HepG2 (cell line): ENCODE results near the gene CDK1. TPM values are rescaled to one million over a fixed set of nuclear protein-coding genes. Genes with fewer than 3 reads are reported as not detected.

ENCODE experiments used
- BCL3 ChIP-seq: sonication (generic); formaldehyde crosslinking; IDR thresholded peaks from 2 replicates; pipeline ENCODE4 v1.5.1; 2020; ENCODE audit warnings: mild to moderate bottlenecking, missing genetic modification reagents, moderate library complexity
- CREB3 ChIP-seq: sonication (generic); formaldehyde crosslinking; IDR thresholded peaks from 2 replicates; pipeline ENCODE4 v1.5.0; 2020; ENCODE audit warnings: missing genetic modification reagents
- FIP1L1 ChIP-seq: fragments of 200-400 bp; formaldehyde crosslinking; IDR thresholded peaks from 2 replicates; pipeline ENCODE4 v1.6.1; 2018; ENCODE audit warnings: low read depth, mild to moderate bottlenecking, low read length, moderate library complexity, borderline replicate concordance; ENCODE audit not compliant: insufficient read depth
- KDM1A ChIP-seq: IDR thresholded peaks from 2 replicates; pipeline ENCODE4 v1.6.1; 2016; ENCODE audit warnings: missing compliant biosample characterization
- POLR2G ChIP-seq: fragments of 200-400 bp; formaldehyde crosslinking; IDR thresholded peaks from 2 replicates; pipeline ENCODE4 v1.6.1; 2018; ENCODE audit warnings: mild to moderate bottlenecking, low read depth, low read length, moderate library complexity
- RARA ChIP-seq: IDR thresholded peaks from 2 replicates; pipeline ENCODE4 v1.6.1; 2016; ENCODE audit warnings: missing genetic modification reagents, missing compliant biosample characterization
- SPEN ChIP-seq: sonication (generic); formaldehyde crosslinking; IDR thresholded peaks from 2 replicates; pipeline ENCODE4 v1.5.1; 2020; ENCODE audit warnings: low read depth, mild to moderate bottlenecking, missing genetic modification reagents
- XBP1 ChIP-seq: sonication (generic); formaldehyde crosslinking; IDR thresholded peaks from 2 replicates; pipeline ENCODE4 v1.5.0; 2020; ENCODE audit warnings: missing genetic modification reagents
- ZBTB43 ChIP-seq: sonication (generic); formaldehyde crosslinking; conservative IDR thresholded peaks from 2 replicates; pipeline ENCODE4 v1.4.0; 2020; ENCODE audit warnings: missing genetic modification reagents
- ZNF12 ChIP-seq: sonication (generic); formaldehyde crosslinking; IDR thresholded peaks from 2 replicates; pipeline ENCODE4 v1.5.0; 2020; ENCODE audit warnings: missing genetic modification reagents
- ZNF274 ChIP-seq: sonication (generic); formaldehyde crosslinking; IDR thresholded peaks from 2 replicates; pipeline ENCODE4 v1.5.1; 2020; ENCODE audit warnings: mild to moderate bottlenecking, missing genetic modification reagents
- ZNF280B ChIP-seq: sonication (generic); formaldehyde crosslinking; IDR thresholded peaks from 2 replicates; pipeline ENCODE4 v1.5.0; 2020; ENCODE audit warnings: missing genetic modification reagents, mild to moderate bottlenecking, borderline replicate concordance
- ZNF326 ChIP-seq: sonication (generic); formaldehyde crosslinking; IDR thresholded peaks from 2 replicates; pipeline ENCODE4 v1.4.0; 2020; ENCODE audit warnings: missing genetic modification reagents, borderline replicate concordance
- ZNF468 ChIP-seq: sonication (generic); formaldehyde crosslinking; IDR thresholded peaks from 2 replicates; pipeline ENCODE4 v1.8.0; 2022; ENCODE audit warnings: mild to moderate bottlenecking, moderate library complexity, missing genetic modification reagents
- ZNF672 ChIP-seq: sonication (generic); formaldehyde crosslinking; IDR thresholded peaks from 2 replicates; pipeline ENCODE4 v1.8.1; 2022; ENCODE audit warnings: missing genetic modification reagents
- ZNF891 ChIP-seq: sonication (generic); formaldehyde crosslinking; IDR thresholded peaks from 2 replicates; pipeline ENCODE4 v1.5.0; 2020; ENCODE audit warnings: mild to moderate bottlenecking, missing genetic modification reagents
- polyA plus RNA-seq, 8 experiments: library from polyadenylated mRNA; depleted of rRNA in 3 of 8; stranded (reverse) in 7 of 8; unstranded in 1 of 8; fragments of >200 nt; fragmentation: Illumina TruSeq in 4 of 8; extraction: Trizol in 4 of 8; gene quantifications; 2 replicates each; pipeline versions ENCODE4 v1.2.1 to v1.2.3, GENCODE V29; 2011 to 2016; ENCODE audit warnings: low read depth in 4 of 8, missing spikeins in 1 of 8, mixed read lengths in 1 of 8; ENCODE audit not compliant: insufficient read depth in 1 of 8
- total RNA-seq, 5 experiments: library from RNA; depleted of rRNA; stranded (reverse); fragments of >200 nt; fragmentation: Illumina TruSeq; extraction: Trizol; gene quantifications; 2 replicates each; pipeline ENCODE4 v1.2.3, GENCODE V29; 2016; ENCODE audit warnings: low read depth in 1 of 5
- TF ChIP-seq, protein P1 (sequence below): sonication (generic); formaldehyde crosslinking; conservative IDR thresholded peaks from 2 replicates; pipeline ENCODE4 v1.8.1; 2023; ENCODE audit warnings: missing genetic modification reagents
- TF ChIP-seq, protein P2 (sequence below): sonication (generic); formaldehyde crosslinking; IDR thresholded peaks from 2 replicates; pipeline ENCODE4 v1.4.0; 2020; ENCODE audit warnings: missing genetic modification reagents, borderline replicate concordance

CDK1 gene
- total and polyA plus RNA-seq, 2 of the 13 experiments (the other 11 are each of a cell fraction or from before 2014, with no cell fraction given): 42.6 to 132 TPM

DNA sequence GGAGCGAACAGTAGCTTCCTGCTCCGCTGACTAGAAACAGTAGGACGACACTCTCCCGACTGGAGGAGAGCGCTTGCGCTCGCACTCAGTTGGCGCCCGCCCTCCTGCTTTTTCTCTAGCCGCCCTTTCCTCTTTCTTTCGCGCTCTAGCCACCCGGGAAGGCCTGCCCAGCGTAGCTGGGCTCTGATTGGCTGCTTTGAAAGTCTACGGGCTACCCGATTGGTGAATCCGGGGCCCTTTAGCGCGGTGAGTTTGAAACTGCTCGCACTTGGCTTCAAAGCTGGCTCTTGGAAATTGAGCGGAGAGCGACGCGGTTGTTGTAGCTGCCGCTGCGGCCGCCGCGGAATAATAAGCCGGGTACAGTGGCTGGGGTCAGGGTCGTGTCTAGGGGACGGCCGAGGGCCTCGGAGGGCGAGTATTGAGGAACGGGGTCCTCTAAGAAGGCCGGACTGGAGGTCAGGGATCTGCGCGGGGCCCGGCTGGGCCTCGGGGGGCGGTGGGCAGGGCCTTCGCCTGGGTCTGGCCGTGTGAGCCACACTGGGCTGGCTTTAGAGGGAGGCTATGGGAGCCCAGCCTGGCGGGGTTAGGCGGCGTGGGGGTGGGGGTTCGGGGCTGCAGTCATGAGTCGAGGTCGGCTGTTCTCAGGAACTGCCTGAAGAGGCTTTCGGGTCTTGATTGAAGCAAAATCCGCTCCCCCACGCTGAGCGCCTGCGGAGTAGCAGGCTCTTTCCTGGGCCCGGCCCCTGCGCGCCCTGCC lies at the start of gene CDK1 (continued):
- TF ChIP-seq ZNF280B (CRISPR knock-in tag): 0 out of 2 replicates have a peak, but pooled peaks have one; percentile 24
- TF ChIP-seq ZNF12 (CRISPR knock-in tag): no peak
- no peak for TF ChIP-seq KDM1A (CRISPR knock-in tag)
- 0 out of 2 replicates have a peak, but pooled peaks have one; percentile 5 for TF ChIP-seq RARA
- 0 out of 2 replicates have a peak, but pooled peaks have one; percentile 71 for TF ChIP-seq ZNF468 (CRISPR knock-in tag)
- TF ChIP-seq ZNF672 (CRISPR knock-in tag): no peak
- TF ChIP-seq POLR2G: peak; percentile 88
- TF ChIP-seq XBP1: no peak
- no peak for TF ChIP-seq ZNF326 (CRISPR knock-in tag)
- TF ChIP-seq, protein P1, sequence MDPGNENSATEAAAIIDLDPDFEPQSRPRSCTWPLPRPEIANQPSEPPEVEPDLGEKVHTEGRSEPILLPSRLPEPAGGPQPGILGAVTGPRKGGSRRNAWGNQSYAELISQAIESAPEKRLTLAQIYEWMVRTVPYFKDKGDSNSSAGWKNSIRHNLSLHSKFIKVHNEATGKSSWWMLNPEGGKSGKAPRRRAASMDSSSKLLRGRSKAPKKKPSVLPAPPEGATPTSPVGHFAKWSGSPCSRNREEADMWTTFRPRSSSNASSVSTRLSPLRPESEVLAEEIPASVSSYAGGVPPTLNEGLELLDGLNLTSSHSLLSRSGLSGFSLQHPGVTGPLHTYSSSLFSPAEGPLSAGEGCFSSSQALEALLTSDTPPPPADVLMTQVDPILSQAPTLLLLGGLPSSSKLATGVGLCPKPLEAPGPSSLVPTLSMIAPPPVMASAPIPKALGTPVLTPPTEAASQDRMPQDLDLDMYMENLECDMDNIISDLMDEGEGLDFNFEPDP (CRISPR knock-in tag): no peak
- TF ChIP-seq CREB3 (CRISPR knock-in tag): no peak
- TF ChIP-seq ZBTB43 (CRISPR knock-in tag): no peak
- TF ChIP-seq ZNF274: no peak; the same call in 1 of the 2 replicates
- TF ChIP-seq BCL3 (CRISPR knock-in tag): no peak
- no peak; the same call in 1 of the 2 replicates for TF ChIP-seq SPEN (CRISPR knock-in tag)
- TF ChIP-seq, protein P2, sequence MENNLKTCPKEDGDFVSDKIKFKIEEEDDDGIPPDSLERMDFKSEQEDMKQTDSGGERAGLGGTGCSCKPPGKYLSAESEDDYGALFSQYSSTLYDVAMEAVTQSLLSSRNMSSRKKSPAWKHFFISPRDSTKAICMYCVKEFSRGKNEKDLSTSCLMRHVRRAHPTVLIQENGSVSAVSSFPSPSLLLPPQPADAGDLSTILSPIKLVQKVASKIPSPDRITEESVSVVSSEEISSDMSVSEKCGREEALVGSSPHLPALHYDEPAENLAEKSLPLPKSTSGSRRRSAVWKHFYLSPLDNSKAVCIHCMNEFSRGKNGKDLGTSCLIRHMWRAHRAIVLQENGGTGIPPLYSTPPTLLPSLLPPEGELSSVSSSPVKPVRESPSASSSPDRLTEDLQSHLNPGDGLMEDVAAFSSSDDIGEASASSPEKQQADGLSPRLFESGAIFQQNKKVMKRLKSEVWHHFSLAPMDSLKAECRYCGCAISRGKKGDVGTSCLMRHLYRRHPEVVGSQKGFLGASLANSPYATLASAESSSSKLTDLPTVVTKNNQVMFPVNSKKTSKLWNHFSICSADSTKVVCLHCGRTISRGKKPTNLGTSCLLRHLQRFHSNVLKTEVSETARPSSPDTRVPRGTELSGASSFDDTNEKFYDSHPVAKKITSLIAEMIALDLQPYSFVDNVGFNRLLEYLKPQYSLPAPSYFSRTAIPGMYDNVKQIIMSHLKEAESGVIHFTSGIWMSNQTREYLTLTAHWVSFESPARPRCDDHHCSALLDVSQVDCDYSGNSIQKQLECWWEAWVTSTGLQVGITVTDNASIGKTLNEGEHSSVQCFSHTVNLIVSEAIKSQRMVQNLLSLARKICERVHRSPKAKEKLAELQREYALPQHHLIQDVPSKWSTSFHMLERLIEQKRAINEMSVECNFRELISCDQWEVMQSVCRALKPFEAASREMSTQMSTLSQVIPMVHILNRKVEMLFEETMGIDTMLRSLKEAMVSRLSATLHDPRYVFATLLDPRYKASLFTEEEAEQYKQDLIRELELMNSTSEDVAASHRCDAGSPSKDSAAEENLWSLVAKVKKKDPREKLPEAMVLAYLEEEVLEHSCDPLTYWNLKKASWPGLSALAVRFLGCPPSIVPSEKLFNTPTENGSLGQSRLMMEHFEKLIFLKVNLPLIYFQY: no peak
- TF ChIP-seq ZNF891 (CRISPR knock-in tag): peak; percentile 72; the same call in 1 of the 2 replicates
- no peak for TF ChIP-seq FIP1L1
